ENCODE results near the gene FKBP7.
"Not testable (repeated sequence)": the region's sequence is repeated elsewhere in the genome, so short reads cannot be mapped to it uniquely, and the experiment has no call there.

Gene FKBP7

GRCh38 chr2:178478439-178479274, at the start of gene FKBP7:
TSS of gene FKBP7 (minus strand) at chr2:178478600. CDS start at chr2:178478499, 101 bp downstream.
- DNase-seq (ENCODE audit: insufficient read length, low spot score) (peak; percentile 61), FAIRE-seq (peak; percentile 51)

- no peak for FAIRE-seq
- DNase-seq (ENCODE audit: insufficient read length, low spot score): no peak
Measured at GRCh38 chr2:178527592-178527991, 49.2 kb upstream of the FKBP7 start.

GRCh38 chr2:178526256-178526655, 47.9 kb upstream of the FKBP7 start:
- DNase-seq (ENCODE audit: insufficient read length, low spot score): no peak
- FAIRE-seq: no peak

GRCh38 chr2:178525460-178525859, 47.1 kb upstream of the FKBP7 start:
- DNase-seq (ENCODE audit: insufficient read length, low spot score); FAIRE-seq: not testable (repeated sequence)

GRCh38 chr2:178525010-178525409, 46.6 kb upstream of the FKBP7 start:
- FAIRE-seq; DNase-seq (ENCODE audit: insufficient read length, low spot score): not testable (repeated sequence)

GRCh38 chr2:178523596-178524134, 45.3 kb upstream of the FKBP7 start:
- no peak for FAIRE-seq

GRCh38 chr2:178522950-178523595, 44.7 kb upstream of the FKBP7 start:
- peak; percentile 78 for DNase-seq (ENCODE audit: insufficient read length, low spot score)
- FAIRE-seq: no peak

More at GRCh38 chr2:178523596-178524134, 45.3 kb upstream of the FKBP7 start:
- DNase-seq (ENCODE audit: insufficient read length, low spot score): no peak

- DNase-seq (ENCODE audit: insufficient read length, low spot score) (no peak), FAIRE-seq (no peak)
Measured at GRCh38 chr2:178521304-178522150, 43.1 kb upstream of the FKBP7 start.

GRCh38 chr2:178517496-178517895, 39.1 kb upstream of the FKBP7 start:
- FAIRE-seq (no peak), DNase-seq (ENCODE audit: insufficient read length, low spot score) (no peak)

GRCh38 chr2:178514664-178515063, 36.3 kb upstream of the FKBP7 start:
- peak; percentile 17 for DNase-seq (ENCODE audit: insufficient read length, low spot score)
- no peak for FAIRE-seq

- DNase-seq (ENCODE audit: insufficient read length, low spot score) (no peak), FAIRE-seq (no peak)
Measured at GRCh38 chr2:178513876-178514275, 35.5 kb upstream of the FKBP7 start.

- FAIRE-seq (no peak), DNase-seq (ENCODE audit: insufficient read length, low spot score) (no peak)
Measured at GRCh38 chr2:178512484-178512883, 34.1 kb upstream of the FKBP7 start.

GRCh38 chr2:178510384-178510783, 32.0 kb upstream of the FKBP7 start:
- DNase-seq (ENCODE audit: insufficient read length, low spot score): no peak
- no peak for FAIRE-seq

- DNase-seq (ENCODE audit: insufficient read length, low spot score): no peak
- no peak for FAIRE-seq
Measured at GRCh38 chr2:178508646-178509045, 30.2 kb upstream of the FKBP7 start.

GRCh38 chr2:178506949-178507348, 28.5 kb upstream of the FKBP7 start:
- DNase-seq (ENCODE audit: insufficient read length, low spot score): no peak
- FAIRE-seq: no peak

- DNase-seq (ENCODE audit: insufficient read length, low spot score) (no peak), FAIRE-seq (no peak)
Measured at GRCh38 chr2:178506524-178506923, 28.1 kb upstream of the FKBP7 start.

GRCh38 chr2:178506101-178506500, 27.7 kb upstream of the FKBP7 start:
- DNase-seq (ENCODE audit: insufficient read length, low spot score): no peak
- no peak for FAIRE-seq

- FAIRE-seq: no peak
- DNase-seq (ENCODE audit: insufficient read length, low spot score): no peak
Measured at GRCh38 chr2:178502751-178503150, 24.4 kb upstream of the FKBP7 start.

GRCh38 chr2:178499640-178500039, 21.2 kb upstream of the FKBP7 start:
- DNase-seq (ENCODE audit: insufficient read length, low spot score) (no peak), FAIRE-seq (no peak)

- FAIRE-seq (no peak), DNase-seq (ENCODE audit: insufficient read length, low spot score) (no peak)
Measured at GRCh38 chr2:178498137-178498536, 19.7 kb upstream of the FKBP7 start.

GRCh38 chr2:178496049-178496448, 17.6 kb upstream of the FKBP7 start:
- no peak for DNase-seq (ENCODE audit: insufficient read length, low spot score)
- FAIRE-seq: no peak
